HCT116 (cell line): ENCODE measurements around the gene SYNDIG1. TPM values are rescaled to one million over a fixed set of nuclear protein-coding genes. Genes with fewer than 3 reads are reported as not detected.

ENCODE experiments used
- ATAC-seq: fragments of 200-7000 bp; cut with Tn5 transposase; 2 replicates; pipeline ENCODE4 v1.9.1; 2020; ENCODE audit warnings: mild to moderate bottlenecking, moderate library complexity
- BruUV-seq: library from RNA; stranded (reverse); fragments of 400-500 nt; replicated peaks from 2 replicates; lab custom pipeline; 2021; lab: Mats Ljungman, UMichigan
- CTCF ChIA-PET: fragments of 300-600 bp; sonication (Branson Sonifier 250); formaldehyde crosslinking; loops from one replicate; lab custom pipeline; 2021; ENCODE audit warnings: antibody characterized with exemption; lab: Charles Lee
- POLR2A ChIA-PET: fragments of 300-600, 350-600 bp; sonication (Branson Sonifier 250); formaldehyde crosslinking; loops from one replicate; lab custom pipeline; 2021; ENCODE audit warnings: antibody characterized with exemption; lab: Charles Lee
- RAD21 ChIA-PET, 2 experiments: fragments of 300-600 bp; sonication (Branson Sonifier 250); formaldehyde crosslinking; loops; one replicate each; lab custom pipeline; 2023; ENCODE audit warnings: low total read pairs in 2 of 2; ENCODE audit not compliant: uncharacterized antibody in 2 of 2, unreplicated experiment in 2 of 2, low non-redundant PET in 1 of 2; lab: Charles Lee
- DNase-seq: peaks from one replicate; pipeline ENCODE4 v3.0.0-alpha.2; 2010; ENCODE audit warnings: low read depth, low spot score
- H2AFZ ChIP-seq: fragments of 200-600 bp; shearing (Covaris generic), sonication (generic); 2 replicates; pipeline ENCODE4 v1.6.1; 2017; ENCODE audit warnings: low read depth, mixed run types, mixed read lengths, antibody characterized with exemption, low read length; ENCODE audit not compliant: poor library complexity, severe bottlenecking
- H3K27ac ChIP-seq: 2 replicates; pipeline ENCODE4 v1.5.1; 2012; ENCODE audit warnings: low read depth, low read length
- H3K27me3 ChIP-seq: fragments of 200-600 bp; sonication (generic); 2 replicates; pipeline ENCODE4 v1.6.1; 2016; ENCODE audit warnings: mixed run types, low read length, mixed read lengths; ENCODE audit not compliant: insufficient read depth
- H3K36me3 ChIP-seq, 2 experiments: fragments of 200-500 bp in 1 of 2; fragments of 200-600 bp in 1 of 2; sonication (Bioruptor generic) in 1 of 2; sonication (generic) in 1 of 2; 2 replicates each; pipeline versions ENCODE4 v1.5.1 to v1.6.1; 2014 to 2016; ENCODE audit warnings: low read length in 2 of 2, inconsistent platforms in 1 of 2, mixed read lengths in 1 of 2, mixed run types in 1 of 2; ENCODE audit not compliant: insufficient read depth in 2 of 2, control insufficient read depth in 1 of 2
- H3K4me1 ChIP-seq, 2 experiments: fragments of 200-600 bp in 1 of 2; sonication (generic) in 1 of 2; 2 replicates each; pipeline versions ENCODE4 v1.5.1 to v1.6.1; 2012 to 2017; ENCODE audit warnings: low read length in 2 of 2, inconsistent platforms in 1 of 2, mild to moderate bottlenecking in 1 of 2, mixed read lengths in 1 of 2, mixed run types in 1 of 2, moderate library complexity in 1 of 2; ENCODE audit not compliant: insufficient read depth in 2 of 2, control insufficient read depth in 1 of 2
- H3K4me2 ChIP-seq: fragments of 200-600 bp; sonication (generic); 2 replicates; pipeline ENCODE4 v1.6.1; 2017; ENCODE audit warnings: mixed run types, low read length, mixed read lengths
- H3K4me3 ChIP-seq, 2 experiments: fragments of 200-600 bp in 1 of 2; sonication (generic) in 1 of 2; replicated peaks in 1 of 2; 2 replicates each; pipeline ENCODE4 v1.5.1; 2011 to 2016; ENCODE audit warnings: low read length in 2 of 2, control low read depth in 1 of 2, low read depth in 1 of 2, mild to moderate bottlenecking in 1 of 2, mixed read lengths in 1 of 2, mixed run types in 1 of 2
- H3K79me2 ChIP-seq: fragments of 200-600 bp; sonication (generic); 2 replicates; pipeline ENCODE4 v1.6.1; 2017; ENCODE audit warnings: mild to moderate bottlenecking, mixed run types, low read length, moderate library complexity, mixed read lengths; ENCODE audit not compliant: insufficient read depth
- H3K9ac ChIP-seq: fragments of 200-600 bp; sonication (generic); 2 replicates; pipeline ENCODE4 v1.6.1; 2016; ENCODE audit warnings: low read length, mixed read lengths
- H3K9me2 ChIP-seq: fragments of 200-600 bp; sonication (generic), shearing (Covaris generic); 2 replicates; pipeline ENCODE4 v1.6.1; 2017; ENCODE audit warnings: mixed run types, mild to moderate bottlenecking, moderate library complexity; ENCODE audit not compliant: insufficient read depth
- H3K9me3 ChIP-seq, 2 experiments: fragments of 200-500 bp in 1 of 2; fragments of 200-600 bp in 1 of 2; sonication (Bioruptor generic) in 1 of 2; sonication (generic) in 1 of 2; 2 replicates each; pipeline ENCODE4 v1.6.1; 2014 to 2017; ENCODE audit warnings: low read length in 2 of 2, mixed read lengths in 2 of 2, inconsistent platforms in 1 of 2, low read depth in 1 of 2, mild to moderate bottlenecking in 1 of 2, mixed run types in 1 of 2, moderate library complexity in 1 of 2; ENCODE audit not compliant: control insufficient read depth in 1 of 2, insufficient read depth in 1 of 2
- H4K20me1 ChIP-seq: fragments of 200-600 bp; sonication (generic), shearing (Covaris generic); 2 replicates; pipeline ENCODE4 v1.6.1; 2017; ENCODE audit warnings: mixed run types, mild to moderate bottlenecking, moderate library complexity; ENCODE audit not compliant: insufficient read depth
- ATF3 ChIP-seq: IDR thresholded peaks from 2 replicates; pipeline ENCODE4 v1.6.1; 2012
- CBX3 ChIP-seq: IDR thresholded peaks from 2 replicates; pipeline ENCODE4 v1.6.1; 2012; ENCODE audit warnings: low read depth
- EZH2 ChIP-seq: fragments of 200-600 bp; sonication (generic); IDR thresholded peaks from 2 replicates; pipeline ENCODE4 v1.6.1; 2017; ENCODE audit warnings: antibody characterized with exemption, mixed run types
- FOSL1 ChIP-seq: IDR thresholded peaks from 2 replicates; pipeline ENCODE4 v1.6.1; 2012; ENCODE audit warnings: low read depth
- JUND ChIP-seq: IDR thresholded peaks from 2 replicates; pipeline ENCODE4 v1.6.1; 2012
- POLR2AphosphoS5 ChIP-seq: IDR thresholded peaks from 2 replicates; pipeline ENCODE4 v1.6.1; 2011; ENCODE audit warnings: mild to moderate bottlenecking, low read depth, low read length, moderate library complexity
- RAD21 ChIP-seq: IDR thresholded peaks from 2 replicates; pipeline ENCODE4 v1.6.1; 2012; ENCODE audit warnings: low read depth, mild to moderate bottlenecking
- REST ChIP-seq: IDR thresholded peaks from 2 replicates; pipeline ENCODE4 v1.6.1; 2012; ENCODE audit warnings: low read depth
- ZNF274 ChIP-seq: fragments of 200-500 bp; sonication (Bioruptor generic); IDR thresholded peaks from 2 replicates; pipeline ENCODE4 v1.6.1; 2014; ENCODE audit warnings: mild to moderate bottlenecking, low read depth, low read length, inconsistent platforms
- intact Hi-C: fragments of 100-400 bp; cut with micrococcal nuclease; formaldehyde crosslinking; loops from 2 replicates; pipeline ENCODE4 v1.10.0; 2022
- total RNA-seq: library from RNA; stranded (reverse); gene quantifications from one replicate; pipeline ENCODE4 v1.2.1, GENCODE V29; 2021; ENCODE audit not compliant: unreplicated experiment
- TF ChIP-seq, protein P1 (sequence below): IDR thresholded peaks from 2 replicates; pipeline ENCODE4 v1.6.1; 2012

SYNDIG1 gene
- total RNA-seq, 1 experiment from 2014 or later = not detected

DNA sequence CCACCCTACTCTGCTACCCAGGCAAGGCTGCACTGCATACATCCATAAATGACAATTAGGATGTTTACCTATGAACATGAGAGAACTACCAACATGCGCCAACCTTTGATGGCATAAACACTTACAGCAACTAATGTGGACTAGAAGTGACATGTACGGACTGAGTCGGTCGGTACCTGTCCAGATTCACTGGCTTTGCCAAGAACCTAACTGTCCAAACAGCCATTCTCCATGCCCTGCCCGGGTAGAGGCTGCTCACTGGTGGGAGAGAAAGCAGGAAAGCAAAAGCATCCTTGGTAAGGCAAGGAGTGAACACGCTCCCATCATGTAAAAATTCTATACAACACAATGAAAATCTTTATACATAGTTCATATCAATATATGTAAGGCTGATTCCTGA, 30.0 kb downstream of the SYNDIG1 start:
- DNase-seq (no peak), ATAC-seq (no peak)
- ChIA-PET RAD21 (no interaction called here), POLR2A (no interaction called here), CTCF (no interaction called here)
- Histone ChIP-seq H3K27me3 (peaks cover 15% of the 10 kb centered on the region), H4K20me1 (no peaks in the 10 kb centered on the region), H3K9me3 (no peaks in the 10 kb centered on the region), H3K79me2 (no peaks in the 10 kb centered on the region), H3K4me3 (no peak overlapping the region), H3K27ac (no peak overlapping the region), H3K9ac (no peak overlapping the region), H3K4me1 (no peaks in the 10 kb centered on the region), H3K4me2 (no peak overlapping the region), H3K9me2 (no peaks in the 10 kb centered on the region), H3K36me3 (no peaks in the 10 kb centered on the region), H2AFZ (no peak overlapping the region)
- intact Hi-C loops = no loop called here
- BruUV-seq = no TSS peak
- TF ChIP-seq CBX3 (no peak), ZNF274 (no peak), ATF3 (no peak), RAD21 (no peak), REST (no peak), EZH2 (no peak), FOSL1 (no peak), POLR2AphosphoS5 (no peak), JUND (no peak)
- TF ChIP-seq, protein P1, sequence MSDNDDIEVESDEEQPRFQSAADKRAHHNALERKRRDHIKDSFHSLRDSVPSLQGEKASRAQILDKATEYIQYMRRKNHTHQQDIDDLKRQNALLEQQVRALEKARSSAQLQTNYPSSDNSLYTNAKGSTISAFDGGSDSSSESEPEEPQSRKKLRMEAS = no peak
